CD1c-positive myeloid dendritic cell (primary cell): ENCODE measurements around the gene PSMB8.
A peak's percentile ranks its signal among the peaks of the same experiment; 100 is the strongest.
"Not testable (repeated sequence)": the region's sequence is repeated elsewhere in the genome, so short reads cannot be mapped to it uniquely, and the experiment has no call there.

Experiments used
- DNase-seq: peaks from one replicate; pipeline ENCODE4 v3.0.0-alpha.2; 2016; ENCODE audit errors: extremely low spot score

PSMB8 gene

DNA sequence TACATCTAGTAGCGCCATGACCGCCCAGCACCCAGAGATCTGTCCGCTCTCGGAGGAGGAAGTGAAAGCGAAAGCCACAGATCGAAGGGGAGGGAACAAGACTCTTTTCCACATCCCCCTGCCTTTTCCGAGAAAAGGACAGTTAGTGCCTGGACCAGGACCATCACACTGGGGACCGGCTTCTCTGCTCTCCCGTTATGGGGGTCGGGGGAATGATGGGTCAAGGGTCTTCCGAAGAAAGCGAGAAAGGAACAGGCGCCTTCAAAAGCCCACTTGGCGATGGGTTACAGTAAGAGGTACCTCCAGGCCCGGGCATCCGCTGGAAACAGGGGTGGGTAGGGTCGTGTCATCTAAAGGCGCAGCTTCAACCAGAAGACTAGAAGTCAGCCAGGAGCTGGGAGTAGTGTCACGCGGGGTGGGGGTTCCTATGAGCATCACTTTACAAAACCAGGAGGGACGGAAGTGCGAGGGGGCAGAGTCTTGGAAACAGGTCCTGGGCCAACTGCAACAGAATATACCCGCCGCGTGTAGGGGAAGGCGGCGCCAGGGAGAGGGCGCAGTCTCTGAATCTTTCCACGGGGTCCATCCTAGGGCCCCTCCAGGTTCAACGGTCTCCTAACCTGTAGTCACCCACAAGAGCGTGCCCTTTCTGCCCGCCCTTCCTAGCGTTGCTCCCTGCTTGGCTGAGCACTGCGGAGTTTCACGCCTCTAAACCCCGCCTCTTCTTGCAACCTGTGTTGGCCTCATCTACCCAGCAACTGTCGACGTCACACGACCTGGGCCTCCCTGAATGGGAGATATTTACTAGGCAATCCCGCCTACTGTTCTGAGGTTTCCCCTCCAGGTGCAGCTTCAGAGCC is at the start of gene PSMB8:
Gene PSMB8 (minus strand): TSS at position 69 of the 860 bp plus-strand sequence. CDS start 51 bp downstream, at position 18.
- DNase-seq, result peak; percentile 98

DNA sequence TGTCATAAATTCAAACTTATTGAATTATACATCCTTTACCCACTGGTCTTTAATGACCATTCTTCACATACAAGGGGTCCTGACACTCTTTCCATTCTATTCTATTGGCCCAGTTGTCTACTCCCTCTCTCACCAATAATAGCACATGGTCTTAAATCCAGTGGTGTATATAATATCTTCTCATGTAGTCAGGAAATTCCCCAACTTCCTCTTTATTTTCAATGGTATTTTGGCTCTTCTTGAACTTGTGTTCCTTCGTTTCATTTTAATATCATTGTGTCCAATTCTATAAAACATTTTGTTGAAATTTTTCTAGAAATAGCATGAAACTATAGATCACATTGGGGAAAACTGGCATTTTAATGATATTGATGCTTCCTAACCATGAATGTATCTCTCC is 47.0 kb upstream of the PSMB8 start:
- DNase-seq, result peak; percentile 26

DNA sequence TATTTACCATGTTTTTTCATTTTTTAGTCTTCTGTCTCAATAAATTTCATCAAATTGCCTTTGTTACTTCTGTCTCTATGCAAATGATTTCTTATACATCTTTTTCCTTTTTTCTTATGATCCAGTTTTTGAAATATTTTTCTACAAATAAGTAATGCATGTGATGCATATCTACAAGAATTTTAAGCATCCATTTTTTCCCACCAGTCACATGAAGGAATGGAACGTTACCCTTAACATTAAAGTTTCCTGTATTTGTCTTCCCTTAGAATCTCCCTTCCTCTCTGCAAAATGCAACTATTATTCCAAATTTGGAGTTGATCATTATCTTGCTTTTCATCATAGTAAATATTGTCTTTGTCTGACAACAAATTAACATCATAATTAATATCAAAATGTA is 45.7 kb upstream of the PSMB8 start:
- no peak for DNase-seq

DNA sequence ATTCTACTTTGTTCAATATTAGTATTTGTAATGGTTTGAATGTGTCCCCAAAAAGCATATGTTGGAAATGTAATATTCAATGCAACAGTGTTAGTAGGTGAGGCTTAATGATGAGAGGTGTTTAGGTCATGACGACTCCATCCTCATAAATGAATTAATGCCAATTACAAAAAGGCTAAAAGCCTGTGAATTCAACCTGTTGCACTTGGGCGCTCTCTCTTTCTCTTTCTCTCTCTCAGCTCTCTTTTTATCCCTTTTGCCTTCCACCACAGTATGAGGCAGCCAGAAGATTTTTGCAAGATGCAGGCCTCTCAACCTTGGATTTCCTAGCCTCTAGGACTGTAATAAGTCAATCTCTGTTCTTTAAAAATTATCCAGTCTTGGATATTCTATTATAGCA is 44.7 kb upstream of the PSMB8 start:
- no peak for DNase-seq

DNA sequence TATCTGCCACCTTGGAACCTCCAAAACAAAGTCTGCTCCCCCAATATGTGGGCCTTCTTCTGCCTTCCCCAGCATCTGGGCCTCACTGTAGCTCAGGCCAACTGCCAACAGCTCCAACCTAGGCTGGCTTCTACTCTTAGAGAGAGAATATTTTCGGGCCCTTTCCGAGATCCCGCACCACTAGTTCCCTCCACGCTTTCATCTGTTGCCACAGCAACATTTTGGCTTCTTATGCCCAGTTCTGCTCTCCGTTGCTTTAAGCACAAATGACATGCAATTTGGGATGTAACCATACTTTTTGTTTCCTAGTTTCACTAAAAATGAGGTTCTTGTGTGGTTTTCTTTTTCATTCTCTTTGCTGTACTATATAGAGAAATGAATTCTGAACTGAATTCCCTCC is 43.8 kb upstream of the PSMB8 start:
- DNase-seq, result no peak

DNA sequence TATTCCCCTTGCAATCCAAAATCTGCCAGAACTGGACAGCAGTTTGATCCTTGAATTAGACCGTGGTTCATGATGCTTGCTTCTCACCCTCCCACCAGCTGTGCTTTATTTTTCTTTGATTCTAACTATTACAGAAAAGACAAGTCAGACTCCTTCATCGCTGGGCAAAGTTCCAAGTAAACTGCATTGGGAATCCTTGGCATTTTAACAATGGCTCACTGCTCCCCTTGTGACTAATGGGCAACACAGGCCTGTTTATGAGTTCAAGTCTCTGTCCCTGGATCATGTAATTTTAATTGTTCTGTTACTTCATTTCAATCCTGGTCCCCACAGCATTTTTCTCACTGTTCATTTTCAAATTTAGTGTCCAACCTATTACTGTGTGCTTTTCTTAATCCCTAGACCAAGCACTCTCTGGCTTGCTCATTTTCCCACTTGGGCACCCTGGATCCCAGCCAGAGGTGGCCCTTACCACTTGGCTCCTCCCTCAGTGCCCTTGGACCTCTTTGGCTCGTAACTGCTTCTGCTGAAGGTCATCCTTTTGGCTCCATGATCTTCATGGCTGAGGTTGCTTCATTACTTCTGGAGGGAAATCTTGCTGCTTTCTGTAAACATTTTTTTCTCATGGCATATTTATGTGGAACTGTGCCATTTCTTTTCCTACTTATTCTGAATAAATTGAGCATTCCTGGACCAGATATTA is 43.0 kb upstream of the PSMB8 start:
- DNase-seq, result no peak

DNA sequence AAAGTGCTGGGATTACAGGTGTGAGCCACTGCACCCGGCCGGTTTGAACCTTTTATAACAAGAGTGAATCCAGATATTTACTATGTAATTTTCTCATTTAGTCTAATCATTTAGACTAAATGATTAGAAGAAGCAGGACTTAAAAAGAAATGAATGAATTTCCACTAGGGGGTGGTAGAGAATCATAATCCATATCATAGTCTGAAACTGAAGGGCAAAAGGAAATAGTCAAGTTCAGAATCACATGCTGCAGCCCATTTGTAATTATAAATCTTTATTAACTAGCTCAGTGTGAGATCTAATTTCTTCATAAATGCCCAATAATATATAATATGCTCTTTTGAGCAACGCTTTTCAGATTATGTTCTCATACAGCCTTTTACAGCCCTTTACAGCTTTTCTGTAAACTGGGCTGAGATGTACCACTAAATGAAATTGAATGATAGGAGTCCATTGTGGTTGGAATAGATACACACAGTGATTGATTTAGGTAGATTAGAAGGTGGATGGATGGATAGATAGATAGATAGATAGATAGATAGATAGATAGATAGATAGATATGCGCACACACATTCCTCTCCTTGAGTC is 41.9 kb upstream of the PSMB8 start:
- DNase-seq, result peak; percentile 90

DNA sequence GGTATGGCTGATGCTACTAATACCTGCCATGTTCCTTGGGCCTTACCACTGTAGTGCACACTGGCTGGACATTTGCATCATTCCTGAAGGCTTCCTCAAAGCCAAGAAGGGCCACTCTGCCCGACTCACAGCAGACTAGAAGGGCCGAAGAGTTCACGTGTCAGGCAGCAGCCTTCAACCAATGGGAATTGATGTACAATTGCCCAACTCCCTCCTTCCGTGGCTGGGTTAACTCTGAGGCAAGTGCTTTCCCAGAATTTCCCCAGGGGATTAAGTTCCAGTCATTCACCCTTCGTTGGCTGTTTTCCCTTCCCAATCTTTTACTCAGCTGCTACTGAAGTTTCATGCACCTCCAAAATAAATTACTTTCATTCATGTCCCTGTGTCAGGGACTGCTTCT is 39.9 kb upstream of the PSMB8 start:
- peak; percentile 13 for DNase-seq

DNA sequence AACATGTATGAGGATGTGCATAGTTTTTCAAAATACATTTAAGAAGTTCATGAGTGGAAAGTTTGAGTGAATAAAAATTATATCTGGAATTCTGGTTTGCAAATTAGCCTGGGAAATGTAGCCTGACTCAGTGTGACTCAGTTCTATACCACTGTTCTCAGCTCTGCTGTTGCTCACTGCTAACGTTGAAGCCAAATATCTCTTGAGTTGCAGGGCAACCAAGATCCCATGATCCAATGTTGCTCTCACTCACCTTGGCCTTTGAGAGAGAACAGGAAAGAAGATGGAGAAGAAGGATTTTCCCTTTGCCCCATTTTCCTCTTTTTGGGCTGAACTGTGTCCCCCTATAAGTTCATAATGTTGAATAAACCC is 39.0 kb upstream of the PSMB8 start:
- DNase-seq, result no peak

DNA sequence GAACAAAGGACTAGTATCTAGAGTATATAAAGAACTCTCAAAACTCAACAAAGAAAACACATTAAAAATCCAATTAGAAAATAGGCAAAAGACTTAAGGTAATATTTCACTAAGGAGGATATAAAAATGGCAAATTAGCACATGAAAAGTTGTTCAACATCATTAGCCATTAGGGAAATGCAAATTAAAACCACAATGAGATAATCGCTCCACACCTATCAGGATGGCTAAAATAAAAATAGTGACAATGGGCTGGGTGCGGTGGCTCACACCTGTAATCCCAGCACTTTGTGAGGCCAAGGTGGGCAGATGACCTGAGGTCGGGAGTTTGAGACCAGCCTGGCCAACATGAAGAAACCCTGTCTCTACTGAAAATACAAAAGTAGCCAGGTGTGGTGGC is 37.1 kb upstream of the PSMB8 start:
- not testable (repeated sequence) for DNase-seq

DNA sequence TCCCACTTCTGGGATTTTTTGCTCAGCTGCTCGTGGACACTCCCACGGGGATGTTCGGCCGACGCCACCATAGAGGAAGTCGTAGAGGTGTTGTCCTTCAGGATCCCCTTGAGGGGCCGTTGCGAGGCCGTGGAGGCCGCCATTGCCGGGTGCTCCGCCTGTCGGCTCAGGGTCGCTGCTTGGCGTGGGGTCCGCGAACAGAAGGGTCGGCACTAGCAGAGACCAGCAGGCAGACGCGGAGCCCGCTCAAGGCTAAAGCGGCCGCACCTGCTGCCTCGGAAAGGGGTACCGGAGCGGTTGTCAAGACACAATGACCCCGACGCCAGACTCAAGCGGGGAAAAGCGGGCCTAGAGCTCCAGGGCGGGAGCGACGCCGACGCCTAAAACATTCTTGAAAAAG is 35.8 kb upstream of the PSMB8 start:
- no peak for DNase-seq

DNA sequence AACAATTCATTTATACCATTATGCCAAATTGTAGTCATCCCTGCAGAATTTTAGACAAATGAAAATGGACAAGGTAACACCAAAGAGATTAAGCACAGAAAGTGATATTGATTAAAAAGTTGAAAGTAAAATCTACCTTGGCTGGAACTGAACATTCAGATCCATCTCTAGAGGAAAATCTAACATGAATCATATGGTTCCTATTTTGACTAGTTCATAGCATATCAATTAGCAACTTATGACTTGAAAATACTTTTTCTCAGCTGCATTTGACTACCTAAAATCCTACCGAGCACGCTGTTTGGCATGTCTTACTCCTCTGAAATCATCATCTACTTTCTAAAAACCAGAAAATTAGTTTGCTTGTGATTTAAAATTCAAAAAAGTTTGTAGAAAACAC is 32.8 kb upstream of the PSMB8 start:
- DNase-seq, result no peak

DNA sequence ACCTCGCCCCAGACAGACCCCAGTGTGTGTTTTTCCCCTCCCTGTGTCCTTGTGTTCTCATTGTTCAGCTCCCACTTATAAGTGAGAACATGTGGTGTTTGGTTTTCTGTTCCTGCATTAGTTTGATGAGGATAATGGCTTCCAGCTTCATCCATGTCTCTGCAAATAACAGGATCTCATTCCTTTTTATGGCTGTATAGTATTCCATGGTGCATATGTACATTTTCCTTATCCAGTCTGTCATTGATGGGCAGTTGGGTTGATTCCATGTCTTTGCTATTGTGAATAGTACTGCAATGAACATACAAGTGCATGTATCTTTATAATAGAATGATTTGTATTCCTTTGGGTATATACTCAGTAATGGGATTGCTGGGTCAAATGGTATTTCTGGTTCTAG is 30.1 kb upstream of the PSMB8 start:
- DNase-seq, result not testable (repeated sequence)

DNA sequence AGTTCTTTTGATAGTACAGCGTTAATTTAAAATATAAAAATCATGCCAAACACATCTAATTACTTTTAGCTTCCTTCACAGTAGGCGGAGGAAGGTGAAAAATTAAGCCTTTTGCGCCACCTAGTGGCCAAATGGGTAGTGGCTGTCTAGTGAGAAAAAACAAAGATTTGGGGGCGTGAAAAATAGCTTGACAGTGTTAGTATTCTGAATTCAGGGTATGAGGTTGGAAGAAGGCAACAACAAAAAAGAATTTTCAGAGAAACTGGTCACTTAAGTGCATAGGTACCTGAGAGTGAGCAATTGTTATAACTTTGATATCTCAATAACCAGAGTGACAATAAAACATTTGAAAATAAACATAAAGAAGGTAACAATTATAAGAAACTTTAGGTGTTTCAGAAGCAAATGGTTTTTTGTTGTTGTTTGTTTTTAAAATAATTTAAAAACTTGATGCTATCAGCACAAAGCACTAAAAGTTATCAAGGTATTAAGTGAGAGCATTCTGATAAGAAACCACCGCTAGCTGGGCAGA is 24.5 kb upstream of the PSMB8 start:
- peak; percentile 94 for DNase-seq

DNA sequence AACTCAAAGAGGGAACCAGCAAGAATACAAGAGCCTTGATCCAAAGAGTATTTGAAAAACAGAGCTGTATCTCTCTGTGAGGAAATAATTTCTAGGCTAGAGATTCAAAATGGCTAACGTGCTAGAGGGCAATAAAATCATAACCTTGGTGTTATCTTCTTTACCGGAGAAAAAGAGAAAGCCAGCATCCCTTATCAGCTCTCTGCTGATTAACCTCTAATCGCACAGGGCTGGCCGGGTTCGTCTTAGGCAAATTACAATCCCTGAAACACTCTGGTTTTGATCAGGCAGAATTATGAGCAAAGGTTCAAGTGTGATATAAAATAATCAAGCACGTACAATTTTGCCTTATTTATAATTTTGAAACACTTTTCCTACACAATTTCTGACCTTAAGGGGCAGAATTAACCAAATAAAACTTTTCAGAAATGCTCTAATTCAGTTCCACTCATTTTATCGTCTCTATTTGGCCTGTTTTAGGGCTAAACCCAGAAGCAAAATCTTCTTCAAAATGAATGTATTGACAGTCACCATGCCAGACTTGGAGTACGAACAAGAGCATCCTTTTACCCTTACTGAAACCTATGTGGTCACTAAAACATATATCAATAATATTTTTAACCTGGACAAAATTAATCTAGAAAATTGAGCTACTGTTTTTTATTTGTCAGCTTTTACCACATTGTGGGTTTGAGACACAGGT is 23.9 kb upstream of the PSMB8 start:
- no peak for DNase-seq

DNA sequence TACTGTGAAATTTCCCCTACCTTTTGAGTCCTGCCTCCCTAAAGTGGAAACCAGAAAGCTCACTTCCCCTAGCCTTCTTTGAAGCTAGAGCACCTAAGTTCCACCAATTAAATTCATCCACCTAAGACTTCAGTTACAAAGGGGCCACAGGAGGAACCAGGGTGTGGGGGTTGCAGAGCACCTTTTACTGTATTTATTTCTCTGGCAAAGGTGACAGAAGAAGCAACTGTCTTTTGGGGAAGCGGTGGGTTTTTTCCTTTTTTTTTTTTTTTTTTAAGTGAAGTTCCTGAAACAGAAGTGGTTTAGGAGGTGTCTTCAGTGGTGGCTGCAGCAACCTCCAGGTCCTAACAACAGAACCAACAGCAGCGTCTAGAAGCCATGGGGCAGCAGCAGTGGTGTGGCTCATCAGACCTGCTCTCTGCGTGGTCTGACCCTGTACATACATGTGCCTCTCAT is 23.2 kb upstream of the PSMB8 start:
- DNase-seq, result peak; percentile 45

DNA sequence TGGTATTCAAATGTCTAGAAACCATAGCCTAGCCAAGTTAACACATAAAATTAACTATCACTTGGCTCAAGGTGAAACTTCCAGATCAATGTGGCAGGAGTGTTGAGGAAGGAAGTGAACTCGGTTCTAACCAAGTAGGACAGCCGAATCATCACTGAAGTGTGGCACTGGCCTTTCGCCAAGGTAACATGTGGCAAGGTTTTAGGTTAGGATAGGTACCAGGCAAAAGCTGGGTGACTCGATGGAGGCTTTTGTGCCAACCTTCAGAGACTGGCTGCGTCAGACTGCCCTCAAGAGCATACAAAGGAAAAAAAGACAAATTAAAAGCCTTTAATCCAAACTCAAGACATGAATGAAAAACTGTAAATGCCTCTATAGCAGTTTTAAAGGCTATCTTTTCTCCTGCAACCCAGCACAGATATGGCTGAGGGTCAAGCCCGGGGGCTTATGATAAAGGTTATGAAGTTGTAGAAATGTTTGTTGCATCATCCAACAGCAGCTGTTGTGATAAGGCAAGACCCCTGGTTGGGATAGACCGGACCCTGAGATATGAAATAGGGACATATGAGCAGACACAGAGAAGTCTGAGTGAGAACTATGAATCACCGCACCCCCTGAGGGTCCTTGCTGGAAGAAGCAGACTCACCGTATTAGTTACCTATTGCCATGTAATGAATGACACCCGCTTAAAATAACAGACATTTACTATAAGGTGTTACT is 22.0 kb upstream of the PSMB8 start:
- DNase-seq, result no peak

DNA sequence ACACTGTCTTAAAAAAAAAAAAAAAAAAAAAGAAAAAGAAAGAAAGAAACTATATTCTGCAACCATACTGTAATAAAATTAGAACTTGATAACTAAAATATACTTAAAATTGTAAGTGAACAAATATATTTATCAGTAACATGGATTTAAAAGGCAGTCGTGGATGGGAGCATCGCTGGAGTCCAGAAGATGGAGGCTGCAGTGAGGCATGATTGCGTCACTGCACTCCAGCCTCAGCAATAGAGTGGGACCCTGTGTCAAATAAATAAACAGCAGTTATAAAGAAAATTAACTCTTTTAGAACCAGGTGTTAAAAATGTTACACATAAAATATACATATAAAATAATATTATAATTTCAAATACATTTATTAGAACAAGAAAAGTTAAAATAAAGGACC is 18.9 kb upstream of the PSMB8 start:
- DNase-seq, result no peak

DNA sequence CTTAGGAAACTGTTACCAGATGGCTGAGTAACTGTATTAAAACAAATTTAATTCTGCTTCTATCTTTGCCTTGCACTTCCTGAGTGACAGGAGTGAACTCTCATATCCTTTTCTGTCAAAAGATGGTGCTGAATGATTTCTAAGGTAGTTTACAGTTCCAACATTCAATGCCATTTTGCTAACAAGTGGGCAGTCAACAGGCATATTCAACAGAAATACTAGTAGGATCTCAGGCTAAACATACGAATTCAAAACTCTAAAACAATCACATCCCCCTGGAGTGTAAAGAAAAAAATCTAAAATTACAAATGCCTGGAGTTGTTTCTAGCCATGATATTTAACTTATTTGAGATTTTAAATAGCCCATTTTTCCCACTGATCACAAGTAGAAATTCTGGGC is 16.8 kb upstream of the PSMB8 start:
- no peak for DNase-seq

DNA sequence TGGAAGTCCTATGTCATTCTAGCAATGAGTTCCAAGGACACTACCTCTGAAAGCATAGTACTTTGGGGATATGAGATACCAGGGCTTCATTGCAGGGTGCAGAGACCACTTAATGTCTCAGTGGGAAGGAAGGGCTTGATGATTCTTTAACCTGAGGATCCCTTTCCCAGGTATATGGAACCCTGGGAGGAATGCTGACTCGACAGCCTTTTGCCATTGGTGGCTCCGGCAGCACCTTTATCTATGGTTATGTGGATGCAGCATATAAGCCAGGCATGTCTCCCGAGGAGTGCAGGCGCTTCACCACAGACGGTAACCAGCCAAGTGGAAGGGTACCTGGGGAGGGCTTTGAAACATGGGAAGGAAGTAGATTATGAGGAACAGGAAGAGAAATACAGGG is 14.3 kb upstream of the PSMB8 start:
- DNase-seq, result no peak

DNA sequence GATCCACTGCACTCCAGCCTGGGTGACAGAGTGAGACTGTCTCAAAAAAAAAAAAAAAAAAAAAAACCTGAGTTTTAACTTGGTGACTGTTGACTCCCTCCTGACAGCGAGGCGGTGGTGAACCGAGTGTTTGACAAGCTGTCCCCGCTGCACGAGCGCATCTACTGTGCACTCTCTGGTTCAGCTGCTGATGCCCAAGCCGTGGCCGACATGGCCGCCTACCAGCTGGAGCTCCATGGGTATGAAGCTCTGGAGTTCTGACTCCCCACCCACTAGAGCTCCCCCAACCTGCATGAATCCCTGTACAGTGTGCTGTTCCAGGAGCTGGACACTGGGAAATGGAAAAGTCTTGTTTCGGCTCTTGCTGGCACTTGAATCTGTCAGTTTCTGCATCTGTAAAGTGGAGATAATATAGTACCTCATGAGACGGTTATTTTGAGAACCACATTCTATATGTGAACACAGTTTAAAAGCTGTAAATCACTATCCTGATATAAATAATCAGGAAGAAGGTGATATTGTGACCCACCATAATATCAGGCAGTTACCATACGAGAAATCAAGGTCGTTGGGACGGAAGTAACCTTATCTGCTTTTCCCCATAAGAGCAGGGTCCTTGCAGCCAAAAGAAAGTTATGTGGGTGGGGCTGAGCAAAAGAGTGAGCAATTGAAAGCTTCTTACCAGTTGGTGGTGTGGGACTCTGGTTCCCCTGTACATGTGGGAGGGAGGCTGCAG is 13.5 kb upstream of the PSMB8 start:
- no peak for DNase-seq
